Hepatocyte (in vitro differentiated cells): ENCODE data around the gene INPP4B.

Source experiments
- CTCF ChIP-seq: fragments of 200-600 bp; sonication (generic); IDR thresholded peaks from 2 replicates; pipeline ENCODE4 v1.5.1; 2016; ENCODE audit warnings: antibody characterized with exemption, mild to moderate bottlenecking; ENCODE audit not compliant: poor library complexity
- EZH2 ChIP-seq: fragments of 200-600 bp; sonication (generic); IDR thresholded peaks from 2 replicates; pipeline ENCODE4 v1.6.1; 2016; ENCODE audit warnings: antibody characterized with exemption, mild to moderate bottlenecking, borderline replicate concordance

DNA sequence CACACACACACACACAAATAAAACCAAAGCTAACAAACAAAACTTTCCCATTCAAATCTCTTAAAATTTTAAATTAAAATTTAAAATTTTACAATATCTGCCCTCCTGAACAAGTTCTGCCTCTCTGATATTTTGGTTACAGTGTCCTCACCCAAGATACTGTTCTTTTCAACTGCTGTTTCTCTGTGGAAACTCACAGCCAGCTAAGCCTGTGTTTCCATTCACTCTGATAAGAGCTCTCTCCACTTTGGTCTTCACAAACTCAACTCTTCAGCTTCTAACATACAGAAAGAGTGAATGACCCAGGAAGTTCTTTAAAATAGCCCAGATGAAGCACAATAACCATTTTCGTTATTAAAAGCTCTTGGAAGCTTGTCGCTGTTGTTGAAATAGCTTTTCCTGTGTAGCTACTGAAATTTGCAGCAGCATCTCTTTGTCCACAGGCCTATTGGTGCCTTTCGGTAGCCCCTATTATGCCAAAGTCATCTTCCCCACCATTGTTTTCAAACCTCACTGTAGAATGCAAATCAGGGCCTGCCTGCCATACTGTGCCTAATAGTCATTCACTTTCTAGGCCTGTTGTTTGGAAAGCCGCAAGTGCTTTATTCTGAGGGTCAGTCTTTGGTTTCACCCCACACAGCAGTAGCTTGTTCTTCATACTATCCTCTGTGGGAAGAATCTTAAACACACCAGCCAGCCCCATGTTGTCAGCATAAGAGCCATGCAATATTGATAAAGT lies 19.4 kb downstream of the INPP4B start:
- TF ChIP-seq CTCF: no peak
- no peak for TF ChIP-seq EZH2
